ENCODE measurements around the gene TCEANC2.
"Not testable (repeated sequence)": the region's sequence is repeated elsewhere in the genome, so short reads cannot be mapped to it uniquely, and the experiment has no call there.

TCEANC2 gene

DNA sequence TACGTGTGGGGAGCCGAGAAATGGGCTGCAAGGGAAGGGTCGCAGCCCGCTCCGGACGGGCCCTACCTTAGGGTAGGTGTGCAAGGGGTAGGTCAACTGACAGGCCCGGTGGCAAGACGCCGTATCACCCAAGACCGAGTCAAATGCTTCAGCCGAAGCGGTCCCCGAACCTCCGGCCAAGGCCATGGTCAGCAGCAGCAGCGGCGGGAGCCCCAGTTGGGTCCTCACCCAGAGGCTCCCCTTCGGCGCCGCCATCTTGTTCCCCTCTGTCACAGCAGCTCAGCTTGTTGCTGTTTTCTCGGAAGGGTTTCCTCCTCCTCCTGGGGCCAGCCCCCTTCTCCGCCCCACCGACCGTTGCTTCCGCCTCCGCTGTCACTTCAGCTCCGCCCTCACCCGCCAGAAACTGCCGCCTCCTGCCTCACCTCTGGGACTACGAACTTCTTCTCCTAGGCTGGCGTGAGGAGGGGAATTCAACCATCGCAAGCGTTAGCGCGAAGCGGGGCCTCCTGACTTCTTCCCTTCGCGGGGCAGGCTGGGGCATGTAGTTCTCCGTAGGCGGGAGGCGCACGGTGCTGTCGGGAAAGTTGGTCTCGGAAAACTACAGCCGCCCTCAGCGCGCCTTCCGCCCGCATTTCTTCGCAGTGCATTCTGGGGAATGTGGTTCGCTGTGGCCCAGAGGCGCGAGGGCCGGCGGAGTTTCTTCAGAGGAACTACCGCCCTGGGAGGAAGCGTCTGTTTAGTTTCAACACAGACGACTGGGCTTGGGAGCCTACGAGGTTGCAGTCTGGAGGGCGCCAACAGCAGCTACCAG lies at the start of gene TCEANC2, which contains the start of gene TMEM59:
TCEANC2 (plus strand) TSS at position 675 of the 811 bp plus-strand sequence. CDS start 815 bp downstream, outside the sequence.
TMEM59 (minus strand) TSS at position 271 of the 811 bp plus-strand sequence; CDS start at position 255, 16 bp downstream.
- DNase-seq: peak; percentile 98

DNA sequence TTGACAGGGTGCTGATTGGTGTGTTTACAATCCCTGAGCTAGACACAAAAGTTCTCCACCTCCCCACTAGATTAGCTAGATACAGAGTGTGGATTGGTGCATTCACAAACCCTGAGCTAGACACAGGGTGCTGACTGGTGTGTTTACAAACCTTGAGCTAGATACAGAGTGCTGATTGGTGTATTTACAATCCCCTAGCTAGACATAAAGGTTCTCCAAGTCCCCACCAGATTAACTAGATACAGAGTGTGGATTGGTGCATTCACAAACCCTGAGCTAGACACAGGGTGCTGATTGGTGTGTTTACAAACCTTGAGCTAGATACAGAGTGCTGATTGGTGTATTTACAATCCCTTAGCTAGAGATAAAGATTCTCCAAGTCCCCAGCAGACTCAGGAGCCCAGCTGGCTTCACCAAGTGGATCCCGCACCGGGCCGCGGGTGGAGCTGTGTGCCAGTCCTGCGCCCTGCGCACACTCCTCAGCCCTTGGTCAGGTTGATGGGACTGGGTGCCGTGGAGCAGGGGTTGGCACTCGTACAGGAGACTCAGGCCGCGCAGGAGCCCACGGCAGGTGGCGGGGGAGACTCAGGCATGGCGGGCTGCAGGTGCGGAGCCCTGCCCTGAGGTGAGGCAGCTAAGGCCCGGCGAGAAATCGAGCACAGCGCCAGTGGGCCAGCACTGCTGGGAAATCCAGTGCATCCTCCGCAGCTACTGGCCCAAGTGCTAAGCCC lies 49.5 kb upstream of the TCEANC2 start:
- not testable (repeated sequence) for DNase-seq

- no peak for DNase-seq
Observed at GRCh38 chr1:54004481-54005049, 48.8 kb upstream of the TCEANC2 start.

DNA sequence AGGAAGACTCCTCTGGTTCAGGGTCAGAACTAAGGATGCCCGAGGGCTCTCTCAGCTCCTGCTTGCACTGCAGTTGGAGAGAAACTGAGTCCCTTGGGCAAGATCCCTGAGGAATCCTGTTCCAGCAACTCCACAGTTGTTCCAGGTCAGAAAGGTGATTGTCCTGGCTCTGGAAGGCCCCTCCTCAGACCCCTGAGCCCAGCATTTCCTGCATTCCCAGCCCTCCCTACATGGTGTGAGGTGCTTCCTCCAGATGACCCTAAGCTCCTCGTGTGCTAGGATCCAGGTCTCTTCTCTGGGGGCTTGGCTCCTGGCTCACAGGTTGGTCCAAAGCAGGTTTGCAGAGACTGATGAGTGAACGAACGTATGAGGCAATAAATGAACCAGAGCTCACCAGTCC lies 46.9 kb upstream of the TCEANC2 start:
- DNase-seq: no peak

DNA sequence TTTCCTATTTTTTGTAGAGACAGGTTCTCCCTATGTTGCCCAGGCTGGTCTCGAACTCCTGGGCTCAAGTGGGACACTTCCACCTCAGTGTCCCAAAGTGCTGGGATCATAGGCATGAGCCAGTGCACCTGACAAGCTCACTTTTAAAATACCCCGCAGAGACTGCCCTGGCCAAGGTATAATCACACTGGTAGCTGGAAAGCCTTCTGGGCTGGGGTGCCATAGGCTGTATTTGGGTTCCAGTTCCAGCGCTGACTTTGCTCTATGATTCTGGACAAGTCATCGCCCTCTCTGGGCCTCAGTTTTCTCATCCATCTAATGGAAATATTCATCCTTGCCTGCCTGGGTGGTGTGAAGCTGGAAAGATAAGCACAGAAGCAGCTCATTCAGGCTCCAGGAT lies 45.8 kb upstream of the TCEANC2 start:
- DNase-seq: no peak

DNA sequence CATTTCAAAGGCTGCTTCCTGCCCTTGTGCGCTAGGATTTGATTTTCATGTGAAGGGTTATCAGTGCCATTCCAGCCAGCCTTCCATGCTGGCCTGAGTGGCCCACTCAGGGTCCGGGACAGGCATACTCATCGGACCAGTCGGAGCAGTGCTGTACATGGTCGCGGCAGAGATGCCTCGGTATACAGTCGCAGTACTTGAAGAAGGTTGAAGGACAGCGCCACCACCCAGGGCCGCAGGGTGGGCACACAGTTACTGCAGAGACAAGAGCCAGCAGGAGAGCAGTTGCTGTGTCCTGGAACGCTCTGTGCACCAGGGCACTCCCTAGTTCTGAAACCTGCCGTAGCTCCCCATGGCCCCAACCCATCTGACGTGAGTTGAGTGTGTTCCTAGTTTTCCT lies 44.5 kb upstream of the TCEANC2 start:
- DNase-seq: no peak

- no peak for DNase-seq
Observed at GRCh38 chr1:54009406-54009805, 44.0 kb upstream of the TCEANC2 start.

DNA sequence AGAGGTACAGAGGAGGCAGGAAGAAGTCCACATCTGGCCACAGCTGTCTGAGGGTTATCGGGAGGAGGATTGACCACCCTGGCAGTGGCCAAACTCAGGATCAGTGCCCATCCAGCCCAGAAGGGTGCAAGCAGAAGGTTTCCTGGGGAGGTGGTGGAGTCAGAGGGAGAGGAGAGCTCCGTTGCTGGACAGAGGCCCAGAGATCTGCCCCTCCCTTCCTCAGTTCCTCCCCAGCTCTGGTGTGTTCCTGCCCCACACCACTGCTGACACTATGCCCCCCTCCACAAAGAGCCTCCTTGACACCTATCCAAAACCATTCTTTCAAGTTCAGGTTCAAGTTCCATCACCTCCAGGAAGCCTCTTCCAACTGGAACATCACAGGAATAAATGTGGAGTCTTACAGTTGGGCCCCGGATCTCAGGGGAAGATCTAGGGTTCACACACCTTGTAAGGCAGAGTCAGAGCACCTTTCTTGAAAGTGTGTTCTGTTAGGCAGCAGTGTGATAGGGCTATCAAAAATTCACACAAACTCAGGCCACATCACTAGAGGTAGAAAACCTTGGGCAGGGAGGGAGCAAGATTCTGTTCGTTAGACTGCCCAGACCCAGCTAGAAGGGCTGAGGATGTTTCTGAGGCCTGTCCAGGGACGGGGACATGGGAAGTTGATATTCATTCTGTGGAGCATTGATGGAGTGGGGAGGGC lies 42.8 kb upstream of the TCEANC2 start:
- no peak for DNase-seq

DNA sequence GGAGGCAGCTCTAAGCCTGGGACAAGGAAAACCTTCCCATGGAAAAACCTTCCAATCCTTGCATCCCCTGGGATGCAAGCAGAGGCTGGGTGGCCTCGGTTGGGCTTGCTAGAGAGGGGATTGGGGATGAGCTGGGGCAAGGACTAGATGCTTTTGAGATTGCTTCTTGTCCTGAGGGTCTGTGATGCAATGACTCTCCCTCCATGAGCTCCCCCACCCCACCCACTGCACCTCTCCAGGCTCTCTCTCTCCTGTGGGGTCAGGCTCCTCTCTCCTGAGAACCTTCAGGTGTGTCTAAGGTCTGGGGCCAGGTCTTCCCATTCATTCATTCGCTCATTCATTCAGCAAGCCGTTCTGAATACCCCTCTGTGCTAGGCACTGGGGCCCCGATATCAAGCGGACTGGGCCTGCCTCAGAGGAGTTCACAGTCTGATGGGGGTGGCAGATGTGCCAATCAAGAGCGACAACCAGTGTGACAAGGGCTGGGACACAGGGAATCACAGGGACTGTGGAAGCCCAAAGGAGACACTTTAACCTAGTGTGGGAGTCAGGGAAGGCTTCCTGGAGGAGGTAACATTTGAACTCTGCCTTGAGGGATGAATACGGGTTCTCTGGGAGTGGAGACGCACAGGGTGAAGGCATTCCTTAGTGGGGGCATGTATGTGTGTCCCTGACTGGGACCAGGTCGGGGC lies 41.9 kb upstream of the TCEANC2 start:
- no peak for DNase-seq

GRCh38 chr1:54012008-54012325 lies 41.4 kb upstream of the TCEANC2 start:
- DNase-seq: no peak

- no peak for DNase-seq
Observed at GRCh38 chr1:54012863-54013262, 40.5 kb upstream of the TCEANC2 start.

DNA sequence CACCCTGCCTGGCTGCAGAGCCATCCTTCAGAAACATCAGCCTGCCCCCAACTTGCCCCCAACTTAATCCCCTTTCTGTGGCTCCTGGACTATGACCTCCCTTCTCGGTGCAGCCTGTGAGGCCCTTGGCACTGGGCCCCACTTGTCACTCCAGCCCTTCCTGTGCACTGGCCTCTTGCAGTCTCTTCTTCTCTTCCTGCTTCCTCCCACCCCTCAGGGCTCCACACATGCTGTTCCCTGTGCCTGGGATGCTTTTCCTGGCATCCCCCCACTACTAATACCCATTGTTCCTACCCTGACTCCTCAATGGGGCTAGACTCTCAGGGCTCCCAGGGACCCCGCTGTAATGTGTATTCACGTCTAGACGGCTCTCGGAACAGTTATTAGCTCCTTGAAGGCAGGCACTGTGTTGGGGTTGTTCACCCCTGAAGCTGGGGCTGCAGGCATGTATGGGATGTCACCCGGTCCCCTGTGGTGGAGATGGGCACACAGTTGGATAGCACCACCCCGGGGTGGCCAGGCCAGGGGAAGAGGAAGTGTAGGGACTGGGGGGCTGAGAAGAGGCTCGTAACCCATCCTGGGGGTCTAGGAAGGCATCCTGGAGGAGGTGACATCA lies 39.9 kb upstream of the TCEANC2 start:
- no peak for DNase-seq

DNA sequence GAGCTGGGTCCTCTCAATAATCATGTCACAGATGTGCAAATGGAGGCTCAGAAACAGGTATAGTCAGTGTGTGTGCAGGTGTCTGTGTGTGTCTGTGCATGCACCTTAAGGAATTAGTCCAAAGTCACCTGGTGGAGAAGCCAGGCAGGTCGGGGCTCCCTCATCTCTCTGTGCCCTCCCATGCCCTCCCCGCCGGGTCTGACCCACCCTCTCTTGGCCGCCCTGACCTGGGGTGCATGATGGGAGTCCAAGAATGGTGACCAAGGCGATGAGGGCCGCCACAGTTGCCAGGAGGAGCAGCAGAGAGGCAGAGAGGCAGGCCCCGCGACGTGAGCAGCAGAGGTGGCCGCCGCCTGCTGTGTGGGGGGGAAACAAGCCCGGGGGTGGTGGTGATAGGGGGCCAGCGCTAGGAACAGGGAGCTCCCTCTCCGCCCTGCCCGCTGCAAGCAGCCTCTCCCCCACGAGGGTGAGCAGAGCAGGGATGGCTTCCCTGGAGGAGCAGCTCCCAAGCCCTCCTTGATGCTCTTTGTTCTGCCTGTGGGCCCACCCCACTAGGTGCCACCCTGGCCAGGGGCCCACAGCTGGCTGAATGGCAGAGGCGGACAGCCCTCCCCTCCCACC lies 39.3 kb upstream of the TCEANC2 start:
- no peak for DNase-seq

- no peak for DNase-seq
Observed at GRCh38 chr1:54016343-54017282, 36.8 kb upstream of the TCEANC2 start.

DNA sequence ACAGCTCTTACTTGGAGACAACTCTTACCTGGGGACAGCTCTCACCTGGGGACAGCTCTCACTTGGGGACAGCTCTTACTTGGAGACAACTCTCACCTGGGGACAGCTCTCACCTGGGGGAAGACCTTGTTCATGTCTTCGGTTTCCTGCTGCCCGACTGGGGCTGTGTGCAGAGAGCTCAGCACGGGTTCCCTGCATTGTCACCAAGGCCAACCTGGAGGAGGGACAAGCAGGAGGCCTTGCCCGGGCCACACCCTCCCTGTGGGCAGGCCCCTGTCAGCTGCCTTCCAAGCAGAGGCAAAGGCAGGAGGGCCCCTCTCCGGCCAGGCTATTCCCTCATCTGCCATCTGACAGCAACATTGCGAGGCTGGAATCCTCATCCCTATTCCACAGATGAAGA lies 35.4 kb upstream of the TCEANC2 start, which contains the start of gene LDLRAD1:
LDLRAD1 (minus strand) TSS at position 208 of the 400 bp plus-strand sequence; CDS start at position 134, 74 bp downstream.
- DNase-seq: no peak

- DNase-seq: no peak
Observed at GRCh38 chr1:54018635-54019034, 34.8 kb upstream of the TCEANC2 start.

DNA sequence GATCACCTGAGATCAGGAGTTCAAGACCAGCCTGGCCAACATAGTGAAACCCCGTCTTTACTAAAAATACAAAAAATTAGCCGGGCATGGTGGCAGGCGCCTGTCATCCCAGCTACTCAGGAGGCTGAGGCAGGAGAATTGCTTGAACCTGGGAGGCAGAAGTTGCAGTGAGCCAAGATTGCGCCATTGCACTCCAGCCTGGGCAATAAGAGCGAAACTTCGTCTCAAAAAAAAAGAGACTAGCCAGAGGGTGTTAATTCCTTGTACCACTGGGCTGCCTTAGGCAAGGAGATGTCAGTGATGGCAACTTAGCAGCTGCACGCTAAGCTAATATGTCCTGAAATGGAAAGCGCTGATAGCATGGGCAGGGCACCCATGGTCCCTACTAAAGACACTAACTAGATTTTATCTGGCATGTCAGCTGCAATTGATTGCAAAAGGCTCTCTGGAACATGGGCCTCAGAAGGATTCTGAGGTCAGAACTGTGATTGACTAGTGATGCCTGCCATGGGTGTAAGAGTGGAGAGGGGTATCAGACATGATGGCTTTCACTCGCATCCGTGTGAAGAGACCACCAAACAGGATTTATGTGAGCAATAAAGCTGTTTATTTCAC lies 33.7 kb upstream of the TCEANC2 start:
- not testable (repeated sequence) for DNase-seq

- no peak for DNase-seq
Observed at GRCh38 chr1:54024358-54024757, 29.1 kb upstream of the TCEANC2 start.

- DNase-seq: not testable (repeated sequence)
Observed at GRCh38 chr1:54024811-54025210, 28.6 kb upstream of the TCEANC2 start.

- DNase-seq: no peak
Observed at GRCh38 chr1:54027848-54028247, 25.6 kb upstream of the TCEANC2 start.
